Measurements from ENCODE around the gene SPTLC1. TPM values are rescaled to one million over a fixed set of nuclear protein-coding genes. Genes with fewer than 3 reads are reported as not detected.

Gene SPTLC1
- total RNA-seq, 2 experiments from 2014 or later: 47.7 to 52.5 TPM

DNA sequence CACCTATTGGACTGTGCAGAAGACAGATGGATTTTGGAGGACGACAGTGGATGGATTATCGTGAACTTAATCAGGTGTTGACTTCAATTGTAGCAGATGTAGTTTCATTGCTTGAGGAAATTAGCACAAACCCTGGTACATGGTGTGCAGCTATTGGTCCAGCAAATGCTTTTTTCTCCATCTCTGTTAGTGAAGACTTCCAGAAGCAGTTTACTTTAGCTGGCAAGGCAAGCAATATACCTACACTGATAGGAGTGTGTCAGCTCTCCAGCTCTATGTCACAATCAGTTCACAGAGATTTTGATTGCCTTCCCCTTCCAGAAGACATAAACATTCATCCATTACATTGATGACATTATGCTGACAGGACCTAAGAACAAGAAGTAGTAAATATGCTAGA lies 129.5 kb downstream of the SPTLC1 start:
- Mint-ChIP-seq H3K4me3 (no peak overlapping the region), H3K27me3 (ENCODE audit: low read depth) (peaks cover 8% of the 10 kb centered on the region), H3K27ac (no peak overlapping the region), H3K9me3 (ENCODE audit: insufficient read depth) (peaks cover 10% of the 10 kb centered on the region), H3K4me1 (ENCODE audit: low read depth) (no peaks in the 10 kb centered on the region), H3K36me3 (ENCODE audit: low read depth) (no peaks in the 10 kb centered on the region)
- ChIA-PET CTCF (interaction anchor here (0.6 kb wide), 1 partner anchor 1114 kb away, joined by 3 read pairs; no protein-coding TSS in a partner anchor), POLR2A (no interaction called here)
- ATAC-seq: no peak
- DNase-seq: no peak

Other genes with a start within 250 kb of the SPTLC1 start
- gene ROR2, start 165.2 kb downstream of the SPTLC1 start, total RNA-seq: under 1 TPM; 0.05 TPM
- 100 to 1,000 TPM; 138 to 141 TPM for gene IARS1, start 178.3 kb upstream of the SPTLC1 start, total RNA-seq
- gene NOL8, start 209.9 kb upstream of the SPTLC1 start, total RNA-seq: 10 to 100 TPM; 51.7 to 55.3 TPM
- gene CENPP, start 210.5 kb upstream of the SPTLC1 start, total RNA-seq: 10 to 100 TPM; 26.4 to 29.1 TPM